Adrenal gland (tissue), 5 donors: ENCODE data around the gene EHMT2.

Experiments used
- CTCF ChIP-seq, 6 experiments: fragments of 450-650 bp in 4 of 6; fragments of 200-600 bp in 2 of 6; sonication (generic) in 1 of 6; IDR thresholded peaks; 1 replicate in 5 of 6; 2 replicates in 1 of 6; pipeline versions ENCODE4 v1.5.1 to v1.8.0; 2016 to 2021; ENCODE audit warnings: antibody characterized with exemption in 6 of 6, mild to moderate bottlenecking in 2 of 6, moderate library complexity in 1 of 6
- POLR2A ChIP-seq, 2 donors: fragments of 450-650 bp; IDR thresholded peaks; one replicate each; pipeline ENCODE4 v1.6.1; 2017; ENCODE audit warnings: antibody characterized with exemption in 2 of 2, mild to moderate bottlenecking in 2 of 2, moderate library complexity in 1 of 2
- donor health status: DM: no; HTN: no; CAD: no.

GRCh38 chr6:31947070-31947675, 49.7 kb upstream of the EHMT2 start:
- TF ChIP-seq CTCF (IDR thresholded peaks at IDR 0.05) (no peak), POLR2A (IDR thresholded peaks at IDR 0.05) (no peak)
